ENCODE measurements around the gene TMEM151B.
A peak's percentile ranks its signal among the peaks of the same experiment; 100 is the strongest.

TMEM151B gene

DNA sequence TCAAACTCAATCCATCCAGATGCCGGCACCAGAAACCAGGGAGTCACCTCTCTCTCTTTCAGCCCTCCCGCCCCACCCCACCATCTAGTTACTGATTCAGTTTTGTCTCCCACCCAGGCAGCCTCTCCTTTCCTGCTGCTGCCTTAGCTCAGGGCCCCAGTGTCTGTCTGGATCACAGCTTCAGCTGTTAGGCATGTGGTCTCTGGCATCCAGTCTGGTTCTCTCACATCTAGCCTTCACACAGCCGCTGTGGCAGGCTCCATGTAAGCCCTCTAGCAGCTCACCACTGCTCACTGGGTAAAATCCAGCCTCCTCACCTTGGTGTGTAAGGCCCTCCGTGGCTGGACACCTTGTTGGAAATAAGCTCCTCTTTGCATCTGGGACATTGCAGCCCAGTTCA, 21.6 kb downstream of the TMEM151B start:
- peaks cover 5% of the 10 kb centered on the region; the same call in 1 of the 2 replicates for H3K4me1 ChIP-seq (ENCODE audit: control insufficient read depth, insufficient read depth, low read length)
- no peaks in the 10 kb centered on the region for H3K9me3 ChIP-seq (ENCODE audit: control insufficient read depth, insufficient read depth, low read length)
- H3K36me3 ChIP-seq (ENCODE audit: control insufficient read depth, insufficient read depth, low read length) = no peaks in the 10 kb centered on the region
- H3K27me3 ChIP-seq (ENCODE audit: control insufficient read depth, insufficient read depth, low read length) = peaks cover 35% of the 10 kb centered on the region
- no peak overlapping the region for H3K27ac ChIP-seq (ENCODE audit: low read depth, low read length)
- no peak overlapping the region for H3K9ac ChIP-seq (ENCODE audit: low read depth, low read length)
- H3K4me3 ChIP-seq (ENCODE audit: low read depth, low read length) = no peak overlapping the region

DNA sequence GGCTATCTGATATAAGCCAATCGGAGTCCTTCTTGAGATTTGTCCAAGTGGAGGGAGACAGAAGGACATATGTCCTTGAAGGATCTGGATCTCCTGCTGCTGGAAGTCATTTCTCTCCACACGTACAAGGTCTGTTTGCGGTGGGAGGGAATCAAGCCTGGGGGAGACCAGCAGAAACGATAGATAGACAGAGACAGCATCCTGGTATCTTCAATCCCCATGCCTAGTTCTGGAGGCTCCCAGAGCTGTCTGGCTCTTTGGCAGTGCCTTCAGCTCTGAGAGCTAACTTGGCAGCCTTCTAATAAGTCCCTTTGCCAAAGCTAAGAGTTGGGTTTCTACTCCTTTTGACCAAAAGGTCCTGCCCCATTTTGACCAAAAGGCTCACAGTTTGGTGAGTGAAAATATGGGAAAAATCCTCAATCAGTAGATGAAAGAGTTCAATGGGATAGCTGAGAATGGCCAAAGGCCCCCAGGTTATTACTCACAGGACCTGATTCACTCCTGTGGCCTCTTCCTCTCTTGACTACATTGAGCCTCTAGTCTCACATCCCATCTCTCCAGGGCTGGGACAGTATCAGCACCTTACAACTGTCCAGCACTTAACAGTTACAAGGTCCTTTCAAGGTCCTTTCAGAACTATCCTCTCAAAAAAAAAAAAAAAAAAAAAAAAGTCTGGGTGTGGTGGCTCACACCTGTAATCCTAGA, 22.6 kb downstream of the TMEM151B start:
- peaks cover 7% of the 10 kb centered on the region; the same call in 1 of the 2 replicates for H3K4me1 ChIP-seq (ENCODE audit: control insufficient read depth, insufficient read depth, low read length)
- H3K9me3 ChIP-seq (ENCODE audit: control insufficient read depth, insufficient read depth, low read length) = no peaks in the 10 kb centered on the region
- H3K27me3 ChIP-seq (ENCODE audit: control insufficient read depth, insufficient read depth, low read length) = peaks cover 32% of the 10 kb centered on the region
- H3K9ac ChIP-seq (ENCODE audit: low read depth, low read length) = no peak overlapping the region
- H3K4me3 ChIP-seq (ENCODE audit: low read depth, low read length) = no peak overlapping the region
- no peaks in the 10 kb centered on the region for H3K36me3 ChIP-seq (ENCODE audit: control insufficient read depth, insufficient read depth, low read length)
- H3K27ac ChIP-seq (ENCODE audit: low read depth, low read length) = no peak overlapping the region

DNA sequence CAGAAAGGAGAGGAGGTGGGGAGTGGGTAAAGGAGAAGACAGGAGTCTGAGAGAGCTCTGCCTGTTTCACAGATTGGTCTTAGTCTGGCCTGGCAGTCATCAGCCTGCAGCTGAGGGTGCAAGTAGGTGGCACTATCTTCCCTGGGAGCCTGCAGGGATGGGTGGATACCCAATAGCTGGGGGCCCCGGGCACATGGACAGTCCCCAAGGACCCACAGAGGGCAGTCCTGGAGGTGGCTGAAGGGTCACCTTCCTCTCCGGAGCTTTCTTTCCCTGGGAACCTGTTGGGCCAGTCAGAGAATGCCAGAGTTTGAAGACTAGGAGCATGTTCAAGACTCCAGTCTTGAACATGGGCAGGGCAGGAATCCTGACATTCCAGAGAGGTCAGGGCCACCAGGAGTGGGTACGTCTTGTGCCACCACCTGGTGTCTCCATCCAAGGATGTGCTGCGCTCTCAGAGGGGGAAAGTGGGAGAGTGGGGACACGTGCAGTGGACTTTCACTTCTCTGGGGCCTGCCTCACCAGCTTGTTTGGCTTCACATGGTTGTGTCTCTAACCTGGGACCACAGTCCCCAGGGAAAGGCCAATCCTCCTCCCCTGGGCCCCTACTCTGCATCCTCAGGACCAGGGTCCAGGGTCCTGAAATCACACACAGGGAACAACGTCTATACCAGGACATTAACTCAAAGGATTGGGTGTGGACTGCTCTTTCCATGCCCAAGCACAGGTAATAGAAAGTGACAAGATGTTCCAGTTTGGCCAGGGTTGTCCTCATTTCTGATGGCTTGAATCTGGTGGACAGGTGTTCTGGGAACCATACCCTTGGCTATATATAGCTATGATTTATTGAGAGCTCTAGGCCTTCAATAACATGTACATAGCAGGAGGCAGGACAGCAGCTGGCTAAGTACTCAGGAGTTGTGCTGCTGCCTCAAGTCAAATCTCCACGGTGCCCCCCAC, 24.9 kb downstream of the TMEM151B start:
- Histone ChIP-seq H3K27me3 (ENCODE audit: control insufficient read depth, insufficient read depth, low read length) (peaks cover 37% of the 10 kb centered on the region), H3K4me3 (ENCODE audit: low read depth, low read length) (no peak overlapping the region), H3K9me3 (ENCODE audit: control insufficient read depth, insufficient read depth, low read length) (no peaks in the 10 kb centered on the region), H3K27ac (ENCODE audit: low read depth, low read length) (no peak overlapping the region), H3K36me3 (ENCODE audit: control insufficient read depth, insufficient read depth, low read length) (peaks cover 6% of the 10 kb centered on the region), H3K4me1 (ENCODE audit: control insufficient read depth, insufficient read depth, low read length) (peaks cover 7% of the 10 kb centered on the region; the same call in 1 of the 2 replicates), H3K9ac (ENCODE audit: low read depth, low read length) (no peak overlapping the region)

DNA sequence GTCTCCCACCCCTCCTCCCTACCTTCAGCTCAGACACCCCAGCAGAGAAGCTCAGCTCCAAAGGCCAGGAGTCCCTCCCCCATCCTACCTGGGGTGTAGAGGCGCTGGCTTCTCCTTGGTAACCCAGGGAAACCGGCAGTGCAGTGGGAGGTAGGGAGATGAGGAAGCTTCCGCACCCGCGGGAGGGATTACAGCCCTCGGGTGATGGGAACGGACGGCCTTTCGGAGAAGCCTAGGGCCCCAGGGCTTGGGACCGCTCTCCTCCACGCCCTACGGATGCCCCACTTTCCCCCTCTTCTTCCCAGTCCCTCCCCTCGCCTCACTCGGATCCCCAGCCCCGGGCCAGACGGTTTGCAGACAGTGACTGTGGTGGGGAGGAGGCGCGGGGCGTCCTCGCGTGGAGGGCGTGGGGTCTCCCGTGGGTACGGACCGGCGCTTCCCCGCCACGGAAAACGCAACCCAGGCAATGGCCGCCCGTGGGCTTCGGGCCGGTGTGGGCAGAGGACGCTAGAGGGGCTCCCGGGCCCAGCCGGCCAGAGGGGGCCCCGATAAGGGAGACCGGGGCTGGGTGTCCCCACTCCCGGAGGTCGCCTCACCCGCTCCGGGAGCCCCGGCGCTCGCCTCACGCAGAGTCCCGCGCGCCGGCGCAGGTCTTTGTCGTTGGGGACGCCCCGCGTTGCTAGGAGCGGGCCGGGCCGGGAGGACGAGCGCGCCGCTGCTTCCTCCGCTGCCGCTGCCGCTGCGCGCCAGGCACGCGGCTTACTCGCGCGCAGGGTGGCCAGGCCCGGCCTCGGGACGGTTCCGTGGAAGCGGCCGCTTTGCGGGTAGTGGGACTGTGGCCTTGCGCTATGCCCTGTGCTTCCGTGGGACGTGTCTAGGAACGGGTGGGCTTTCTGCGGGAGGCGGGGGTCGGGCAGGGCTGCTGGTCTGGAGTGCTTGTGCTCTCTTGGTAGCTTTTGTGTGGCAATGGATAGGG, 27.1 kb downstream of the TMEM151B start:
- H3K9ac ChIP-seq (ENCODE audit: low read depth, low read length) = peak overlapping the region; percentile 32; the same call in 1 of the 2 replicates
- no peak overlapping the region for H3K27ac ChIP-seq (ENCODE audit: low read depth, low read length)
- peak overlapping the region; percentile 78 for H3K4me3 ChIP-seq (ENCODE audit: low read depth, low read length)
- peaks cover 29% of the 10 kb centered on the region for H3K36me3 ChIP-seq (ENCODE audit: control insufficient read depth, insufficient read depth, low read length)
- H3K9me3 ChIP-seq (ENCODE audit: control insufficient read depth, insufficient read depth, low read length) = no peaks in the 10 kb centered on the region
- peaks cover 7% of the 10 kb centered on the region; the same call in 1 of the 2 replicates for H3K4me1 ChIP-seq (ENCODE audit: control insufficient read depth, insufficient read depth, low read length)
- H3K27me3 ChIP-seq (ENCODE audit: control insufficient read depth, insufficient read depth, low read length) = peaks cover 34% of the 10 kb centered on the region

DNA sequence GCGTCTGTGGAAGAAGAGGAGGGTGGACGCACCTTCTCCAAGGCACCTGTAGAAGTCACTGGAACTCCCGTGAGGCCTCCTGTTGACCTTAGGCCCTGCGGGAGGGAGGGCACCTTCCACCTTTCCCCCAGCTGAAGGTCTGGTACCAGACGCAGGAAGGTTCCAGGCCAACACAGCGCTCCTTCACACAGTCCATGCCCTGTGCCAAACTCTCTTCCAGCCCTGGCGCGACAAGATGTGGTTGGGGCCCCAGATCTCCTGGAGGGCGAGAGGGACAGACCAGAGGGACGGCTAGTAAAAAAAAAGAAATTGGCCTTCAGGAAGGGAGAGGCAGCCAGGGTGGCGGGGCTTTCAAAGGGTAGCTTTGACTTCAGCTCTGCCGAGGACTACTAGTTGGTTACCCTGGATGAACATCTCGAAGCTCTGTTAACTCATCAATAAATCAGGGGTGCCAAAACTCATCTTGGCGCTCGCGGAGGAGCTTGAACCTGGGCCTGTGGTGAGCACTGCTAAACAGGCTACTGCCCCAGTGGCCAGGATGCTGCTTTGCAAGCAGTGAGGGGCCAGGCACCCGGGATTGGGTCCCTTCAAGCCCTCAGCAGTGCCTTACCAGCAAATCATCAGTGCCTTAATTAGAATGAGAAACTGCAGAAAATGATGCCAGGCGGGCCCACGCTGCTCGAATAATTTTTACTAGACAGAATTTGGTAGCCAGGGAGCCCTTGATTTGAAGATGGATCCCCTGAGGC, 28.0 kb downstream of the TMEM151B start:
- H3K27me3 ChIP-seq (ENCODE audit: control insufficient read depth, insufficient read depth, low read length) = peaks cover 32% of the 10 kb centered on the region
- H3K36me3 ChIP-seq (ENCODE audit: control insufficient read depth, insufficient read depth, low read length) = peaks cover 37% of the 10 kb centered on the region
- H3K9ac ChIP-seq (ENCODE audit: low read depth, low read length) = no peak overlapping the region; the same call in 1 of the 2 replicates
- no peak overlapping the region for H3K27ac ChIP-seq (ENCODE audit: low read depth, low read length)
- no peaks in the 10 kb centered on the region for H3K9me3 ChIP-seq (ENCODE audit: control insufficient read depth, insufficient read depth, low read length)
- H3K4me3 ChIP-seq (ENCODE audit: low read depth, low read length) = peak overlapping the region; percentile 78
- H3K4me1 ChIP-seq (ENCODE audit: control insufficient read depth, insufficient read depth, low read length) = peaks cover 7% of the 10 kb centered on the region; the same call in 1 of the 2 replicates

DNA sequence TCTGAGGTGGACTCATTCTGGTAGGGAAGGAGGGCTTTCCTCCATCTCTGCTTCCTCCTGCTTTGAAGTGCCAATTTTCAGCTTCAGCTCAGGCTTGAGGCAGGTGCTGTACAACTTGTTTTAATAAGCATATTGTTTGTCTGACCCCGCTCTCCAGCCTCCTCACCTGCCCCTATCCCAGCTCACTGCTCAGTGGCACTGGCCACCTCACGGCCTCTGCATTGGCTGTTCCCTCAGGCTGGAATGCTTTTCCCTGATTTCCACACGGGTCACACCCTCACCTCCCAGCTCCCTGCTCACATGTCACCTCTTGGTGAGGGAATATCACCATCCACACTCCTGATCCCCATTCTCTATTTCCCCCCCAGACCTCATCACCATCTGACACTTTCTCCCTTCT, 28.6 kb downstream of the TMEM151B start:
- Histone ChIP-seq H3K27me3 (ENCODE audit: control insufficient read depth, insufficient read depth, low read length) (peaks cover 32% of the 10 kb centered on the region), H3K9me3 (ENCODE audit: control insufficient read depth, insufficient read depth, low read length) (no peaks in the 10 kb centered on the region), H3K36me3 (ENCODE audit: control insufficient read depth, insufficient read depth, low read length) (peaks cover 44% of the 10 kb centered on the region), H3K4me1 (ENCODE audit: control insufficient read depth, insufficient read depth, low read length) (peaks cover 7% of the 10 kb centered on the region; the same call in 1 of the 2 replicates), H3K9ac (ENCODE audit: low read depth, low read length) (no peak overlapping the region), H3K4me3 (ENCODE audit: low read depth, low read length) (no peak overlapping the region), H3K27ac (ENCODE audit: low read depth, low read length) (no peak overlapping the region)

DNA sequence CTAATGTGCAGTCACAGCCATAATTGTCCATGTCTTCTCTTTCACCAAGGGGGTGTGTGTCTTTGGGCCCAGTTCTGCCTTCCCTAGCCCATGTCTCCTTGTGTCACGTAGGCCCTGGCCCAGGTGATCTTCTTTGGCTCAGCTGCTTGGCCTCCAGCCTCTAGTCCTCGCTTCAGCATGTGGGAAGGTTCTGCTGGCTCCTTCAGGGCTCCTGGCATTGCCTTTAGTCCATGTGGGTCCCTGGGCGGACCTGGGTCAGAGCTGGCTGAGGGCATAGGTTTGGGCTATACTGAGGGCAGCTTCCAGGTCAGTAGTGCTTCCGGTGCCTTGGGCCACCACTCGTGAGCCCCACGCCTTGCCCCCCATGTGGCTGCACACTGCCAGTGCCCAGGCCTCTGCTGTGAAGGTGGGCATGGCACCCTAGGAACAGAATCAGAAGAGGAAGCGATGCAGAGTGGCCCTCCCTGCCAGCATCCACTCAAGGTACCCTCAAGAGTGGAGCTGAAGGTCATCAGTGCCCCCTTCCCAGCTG, 30.1 kb downstream of the TMEM151B start:
- H3K36me3 ChIP-seq (ENCODE audit: control insufficient read depth, insufficient read depth, low read length) = peaks cover 59% of the 10 kb centered on the region
- H3K27ac ChIP-seq (ENCODE audit: low read depth, low read length) = no peak overlapping the region
- H3K4me1 ChIP-seq (ENCODE audit: control insufficient read depth, insufficient read depth, low read length) = peaks cover 7% of the 10 kb centered on the region; the same call in 1 of the 2 replicates
- no peak overlapping the region for H3K9ac ChIP-seq (ENCODE audit: low read depth, low read length)
- peaks cover 25% of the 10 kb centered on the region for H3K27me3 ChIP-seq (ENCODE audit: control insufficient read depth, insufficient read depth, low read length)
- no peak overlapping the region for H3K4me3 ChIP-seq (ENCODE audit: low read depth, low read length)
- H3K9me3 ChIP-seq (ENCODE audit: control insufficient read depth, insufficient read depth, low read length) = no peaks in the 10 kb centered on the region

DNA sequence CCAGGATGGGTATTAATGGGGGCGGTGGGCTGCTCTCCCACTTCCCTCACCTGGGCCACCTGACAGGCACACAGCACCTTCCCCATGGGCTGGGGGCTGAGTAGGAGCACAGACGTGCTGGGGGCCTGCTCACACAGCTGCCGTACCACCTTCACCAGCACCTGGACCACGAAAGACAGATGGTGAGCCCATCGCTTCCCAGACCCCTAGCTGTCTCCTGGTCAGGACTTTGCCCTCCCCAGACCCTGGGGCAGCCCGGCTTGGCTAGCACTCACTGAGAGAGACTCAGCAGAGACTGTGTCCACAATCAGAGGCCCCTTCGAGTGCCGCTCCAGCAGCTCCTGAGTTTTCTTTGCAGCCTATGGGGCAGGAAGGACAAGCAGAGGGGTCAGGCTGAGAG, 30.9 kb downstream of the TMEM151B start:
- Histone ChIP-seq H3K4me3 (ENCODE audit: low read depth, low read length) (no peak overlapping the region), H3K9me3 (ENCODE audit: control insufficient read depth, insufficient read depth, low read length) (no peaks in the 10 kb centered on the region), H3K4me1 (ENCODE audit: control insufficient read depth, insufficient read depth, low read length) (peaks cover 7% of the 10 kb centered on the region; the same call in 1 of the 2 replicates), H3K36me3 (ENCODE audit: control insufficient read depth, insufficient read depth, low read length) (peaks cover 66% of the 10 kb centered on the region), H3K9ac (ENCODE audit: low read depth, low read length) (no peak overlapping the region), H3K27me3 (ENCODE audit: control insufficient read depth, insufficient read depth, low read length) (peaks cover 18% of the 10 kb centered on the region), H3K27ac (ENCODE audit: low read depth, low read length) (no peak overlapping the region)

DNA sequence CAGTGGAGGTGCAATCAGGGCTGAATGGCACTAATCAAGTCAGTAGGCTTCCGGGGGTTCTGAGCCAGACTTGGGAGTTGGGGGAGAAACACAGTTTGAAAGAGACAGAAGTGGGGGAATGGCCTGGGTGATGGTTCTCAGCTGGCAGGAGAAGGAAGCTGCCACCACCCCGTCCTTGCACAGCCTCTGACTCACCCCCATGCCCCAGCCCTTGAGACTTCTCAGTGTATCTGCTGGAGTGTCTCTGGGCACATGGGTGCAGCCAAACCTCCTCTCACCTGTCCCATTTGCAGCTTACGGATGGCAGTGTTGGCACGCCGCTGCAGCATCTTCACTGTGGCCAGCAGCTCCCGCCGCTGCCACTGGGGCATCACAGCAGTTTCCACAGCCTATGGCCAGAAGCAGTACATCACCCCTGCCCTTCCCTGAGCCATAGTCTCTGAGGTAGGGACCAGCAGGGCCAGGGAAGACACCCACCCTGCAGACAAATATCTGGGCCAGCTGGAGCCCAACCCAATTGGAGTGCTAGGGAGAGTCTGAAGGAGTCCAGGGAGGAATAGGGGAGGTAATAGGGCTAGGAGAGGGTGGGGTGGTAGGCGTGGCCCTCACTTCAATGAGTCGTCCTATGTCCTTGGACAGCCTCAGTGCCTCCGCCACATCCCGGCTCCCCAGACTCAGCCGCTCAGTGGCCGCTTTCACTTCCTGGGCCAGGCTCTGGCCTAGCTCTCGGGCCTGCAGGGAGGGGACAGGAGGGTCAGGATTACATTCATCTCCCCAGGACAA, 31.7 kb downstream of the TMEM151B start:
- H3K9me3 ChIP-seq (ENCODE audit: control insufficient read depth, insufficient read depth, low read length) = no peaks in the 10 kb centered on the region
- peaks cover 75% of the 10 kb centered on the region for H3K36me3 ChIP-seq (ENCODE audit: control insufficient read depth, insufficient read depth, low read length)
- peaks cover 9% of the 10 kb centered on the region; the same call in 1 of the 2 replicates for H3K27me3 ChIP-seq (ENCODE audit: control insufficient read depth, insufficient read depth, low read length)
- H3K4me3 ChIP-seq (ENCODE audit: low read depth, low read length) = no peak overlapping the region
- no peak overlapping the region for H3K27ac ChIP-seq (ENCODE audit: low read depth, low read length)
- H3K9ac ChIP-seq (ENCODE audit: low read depth, low read length) = no peak overlapping the region
- peaks cover under 1% of the 10 kb centered on the region; the same call in 1 of the 2 replicates for H3K4me1 ChIP-seq (ENCODE audit: control insufficient read depth, insufficient read depth, low read length)

Data from HUES48 (cell line).